ENCODE results near the gene MAP2K2.

MAP2K2 gene

DNA sequence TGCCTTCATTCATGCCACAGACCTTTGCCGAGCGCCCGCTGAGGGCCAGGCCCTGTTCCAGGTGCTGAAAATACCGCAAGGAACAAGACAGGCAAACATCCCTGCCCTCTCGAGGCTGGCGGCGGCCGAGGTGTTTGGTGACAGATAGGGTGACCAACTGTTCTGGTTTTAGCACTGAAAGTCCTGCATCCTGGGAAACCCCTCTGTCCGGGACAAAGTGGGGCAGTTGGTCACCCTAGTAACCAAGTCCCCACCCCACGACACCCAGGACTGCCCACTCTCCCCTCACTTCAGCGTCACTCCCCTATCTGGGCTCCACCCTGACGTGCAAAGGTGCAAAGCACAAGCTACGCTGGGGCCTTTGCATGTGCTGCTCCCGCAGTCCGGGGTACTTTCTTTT lies 74.5 kb downstream of the MAP2K2 start (continued):
- TF ChIP-seq, protein P1, sequence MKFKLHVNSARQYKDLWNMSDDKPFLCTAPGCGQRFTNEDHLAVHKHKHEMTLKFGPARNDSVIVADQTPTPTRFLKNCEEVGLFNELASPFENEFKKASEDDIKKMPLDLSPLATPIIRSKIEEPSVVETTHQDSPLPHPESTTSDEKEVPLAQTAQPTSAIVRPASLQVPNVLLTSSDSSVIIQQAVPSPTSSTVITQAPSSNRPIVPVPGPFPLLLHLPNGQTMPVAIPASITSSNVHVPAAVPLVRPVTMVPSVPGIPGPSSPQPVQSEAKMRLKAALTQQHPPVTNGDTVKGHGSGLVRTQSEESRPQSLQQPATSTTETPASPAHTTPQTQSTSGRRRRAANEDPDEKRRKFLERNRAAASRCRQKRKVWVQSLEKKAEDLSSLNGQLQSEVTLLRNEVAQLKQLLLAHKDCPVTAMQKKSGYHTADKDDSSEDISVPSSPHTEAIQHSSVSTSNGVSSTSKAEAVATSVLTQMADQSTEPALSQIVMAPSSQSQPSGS (tag by site-specific recombination; IDR thresholded peaks at IDR 0.05; ENCODE audit: low read depth), result no peak
- TF ChIP-seq, protein P2, sequence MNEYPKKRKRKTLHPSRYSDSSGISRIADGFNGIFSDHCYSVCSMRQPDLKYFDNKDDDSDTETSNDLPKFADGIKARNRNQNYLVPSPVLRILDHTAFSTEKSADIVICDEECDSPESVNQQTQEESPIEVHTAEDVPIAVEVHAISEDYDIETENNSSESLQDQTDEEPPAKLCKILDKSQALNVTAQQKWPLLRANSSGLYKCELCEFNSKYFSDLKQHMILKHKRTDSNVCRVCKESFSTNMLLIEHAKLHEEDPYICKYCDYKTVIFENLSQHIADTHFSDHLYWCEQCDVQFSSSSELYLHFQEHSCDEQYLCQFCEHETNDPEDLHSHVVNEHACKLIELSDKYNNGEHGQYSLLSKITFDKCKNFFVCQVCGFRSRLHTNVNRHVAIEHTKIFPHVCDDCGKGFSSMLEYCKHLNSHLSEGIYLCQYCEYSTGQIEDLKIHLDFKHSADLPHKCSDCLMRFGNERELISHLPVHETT (tag by site-specific recombination; IDR thresholded peaks at IDR 0.05), result no peak
- TF ChIP-seq ZNF600 (tag by site-specific recombination; IDR thresholded peaks at IDR 0.05) (0 out of 2 replicates have a peak, but pooled peaks have one; percentile 41), ZNF302 (tag by site-specific recombination; IDR thresholded peaks at IDR 0.05; ENCODE audit: low read depth) (no peak), ZNF2 (tag by site-specific recombination; IDR thresholded peaks at IDR 0.05) (no peak), MEIS1 (CRISPR knock-in tag; IDR thresholded peaks at IDR 0.05; ENCODE audit: borderline replicate concordance) (no peak), ZIC2 (tag by site-specific recombination; IDR thresholded peaks at IDR 0.05) (no peak), PRDM1 (tag by site-specific recombination; IDR thresholded peaks at IDR 0.05) (no peak), ZNF843 (tag by site-specific recombination; IDR thresholded peaks at IDR 0.05) (no peak), ZNF629 (tag by site-specific recombination; IDR thresholded peaks at IDR 0.05) (no peak), ZNF391 (tag by site-specific recombination; IDR thresholded peaks at IDR 0.05; ENCODE audit: borderline replicate concordance, low read depth) (no peak)
- TF ChIP-seq, protein P3, sequence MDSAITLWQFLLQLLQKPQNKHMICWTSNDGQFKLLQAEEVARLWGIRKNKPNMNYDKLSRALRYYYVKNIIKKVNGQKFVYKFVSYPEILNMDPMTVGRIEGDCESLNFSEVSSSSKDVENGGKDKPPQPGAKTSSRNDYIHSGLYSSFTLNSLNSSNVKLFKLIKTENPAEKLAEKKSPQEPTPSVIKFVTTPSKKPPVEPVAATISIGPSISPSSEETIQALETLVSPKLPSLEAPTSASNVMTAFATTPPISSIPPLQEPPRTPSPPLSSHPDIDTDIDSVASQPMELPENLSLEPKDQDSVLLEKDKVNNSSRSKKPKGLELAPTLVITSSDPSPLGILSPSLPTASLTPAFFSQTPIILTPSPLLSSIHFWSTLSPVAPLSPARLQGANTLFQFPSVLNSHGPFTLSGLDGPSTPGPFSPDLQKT (IDR thresholded peaks at IDR 0.05; ENCODE audit: borderline replicate concordance, low read depth, low read length), result no peak
- TF ChIP-seq, protein P4, sequence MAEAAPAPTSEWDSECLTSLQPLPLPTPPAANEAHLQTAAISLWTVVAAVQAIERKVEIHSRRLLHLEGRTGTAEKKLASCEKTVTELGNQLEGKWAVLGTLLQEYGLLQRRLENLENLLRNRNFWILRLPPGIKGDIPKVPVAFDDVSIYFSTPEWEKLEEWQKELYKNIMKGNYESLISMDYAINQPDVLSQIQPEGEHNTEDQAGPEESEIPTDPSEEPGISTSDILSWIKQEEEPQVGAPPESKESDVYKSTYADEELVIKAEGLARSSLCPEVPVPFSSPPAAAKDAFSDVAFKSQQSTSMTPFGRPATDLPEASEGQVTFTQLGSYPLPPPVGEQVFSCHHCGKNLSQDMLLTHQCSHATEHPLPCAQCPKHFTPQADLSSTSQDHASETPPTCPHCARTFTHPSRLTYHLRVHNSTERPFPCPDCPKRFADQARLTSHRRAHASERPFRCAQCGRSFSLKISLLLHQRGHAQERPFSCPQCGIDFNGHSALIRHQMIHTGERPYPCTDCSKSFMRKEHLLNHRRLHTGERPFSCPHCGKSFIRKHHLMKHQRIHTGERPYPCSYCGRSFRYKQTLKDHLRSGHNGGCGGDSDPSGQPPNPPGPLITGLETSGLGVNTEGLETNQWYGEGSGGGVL (tag by site-specific recombination; IDR thresholded peaks at IDR 0.05), result no peak

DNA sequence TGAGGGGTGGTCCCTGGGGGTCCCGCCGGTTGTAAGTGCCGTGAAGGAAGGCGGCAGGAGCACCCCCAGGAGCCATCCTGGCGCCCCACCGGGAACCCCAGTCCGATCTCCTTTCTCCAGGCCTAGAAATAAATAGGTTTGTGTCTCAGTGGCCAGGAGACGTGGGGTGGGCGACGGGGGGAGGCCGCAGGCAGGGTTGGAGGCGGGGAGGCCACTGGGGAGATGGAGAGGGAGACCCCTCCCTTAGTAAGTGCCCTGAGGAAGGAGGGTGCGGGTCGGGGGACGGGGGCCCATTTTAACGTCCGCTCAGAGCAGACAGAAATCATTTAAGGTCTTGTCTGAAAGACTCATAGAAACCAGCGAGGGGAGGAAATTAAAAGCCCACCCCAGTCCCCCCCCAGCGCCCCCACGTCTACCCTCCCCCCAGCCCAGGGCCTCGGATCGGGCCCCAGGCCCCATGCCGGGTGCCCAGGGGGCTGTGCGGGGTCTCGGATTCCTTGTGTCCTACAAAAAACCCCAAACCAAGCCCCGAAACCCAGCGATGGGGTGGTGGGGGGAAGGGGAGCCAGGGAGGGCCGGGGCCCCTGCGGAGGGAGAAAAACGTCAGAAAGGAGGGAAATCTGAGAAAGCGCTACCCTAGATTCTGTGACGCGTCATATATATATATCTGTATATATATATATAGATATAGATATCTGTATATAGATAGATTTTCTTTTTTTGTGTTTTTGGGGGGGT lies 76.8 kb downstream of the MAP2K2 start:
- ChIA-PET POLR2A (no interaction called here), CTCF (no interaction called here)
- TF ChIP-seq ZNF529 (tag by site-specific recombination; IDR thresholded peaks at IDR 0.05; ENCODE audit: insufficient replicate concordance) (no peak), ZBTB21 (tag by site-specific recombination; IDR thresholded peaks at IDR 0.05) (no peak), ZNF133 (tag by site-specific recombination; IDR thresholded peaks at IDR 0.05) (no peak), GFI1B (tag by site-specific recombination; IDR thresholded peaks at IDR 0.05) (no peak), ZNF292 (tag by site-specific recombination; IDR thresholded peaks at IDR 0.05; ENCODE audit: borderline replicate concordance, low read depth) (no peak)
- TF ChIP-seq, protein P5, sequence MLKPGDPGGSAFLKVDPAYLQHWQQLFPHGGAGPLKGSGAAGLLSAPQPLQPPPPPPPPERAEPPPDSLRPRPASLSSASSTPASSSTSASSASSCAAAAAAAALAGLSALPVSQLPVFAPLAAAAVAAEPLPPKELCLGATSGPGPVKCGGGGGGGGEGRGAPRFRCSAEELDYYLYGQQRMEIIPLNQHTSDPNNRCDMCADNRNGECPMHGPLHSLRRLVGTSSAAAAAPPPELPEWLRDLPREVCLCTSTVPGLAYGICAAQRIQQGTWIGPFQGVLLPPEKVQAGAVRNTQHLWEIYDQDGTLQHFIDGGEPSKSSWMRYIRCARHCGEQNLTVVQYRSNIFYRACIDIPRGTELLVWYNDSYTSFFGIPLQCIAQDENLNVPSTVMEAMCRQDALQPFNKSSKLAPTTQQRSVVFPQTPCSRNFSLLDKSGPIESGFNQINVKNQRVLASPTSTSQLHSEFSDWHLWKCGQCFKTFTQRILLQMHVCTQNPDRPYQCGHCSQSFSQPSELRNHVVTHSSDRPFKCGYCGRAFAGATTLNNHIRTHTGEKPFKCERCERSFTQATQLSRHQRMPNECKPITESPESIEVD (tag by site-specific recombination; IDR thresholded peaks at IDR 0.05), result no peak
- TF ChIP-seq, protein P3 (IDR thresholded peaks at IDR 0.05; ENCODE audit: borderline replicate concordance, low read depth, low read length), result no peak
- TF ChIP-seq, protein P6, sequence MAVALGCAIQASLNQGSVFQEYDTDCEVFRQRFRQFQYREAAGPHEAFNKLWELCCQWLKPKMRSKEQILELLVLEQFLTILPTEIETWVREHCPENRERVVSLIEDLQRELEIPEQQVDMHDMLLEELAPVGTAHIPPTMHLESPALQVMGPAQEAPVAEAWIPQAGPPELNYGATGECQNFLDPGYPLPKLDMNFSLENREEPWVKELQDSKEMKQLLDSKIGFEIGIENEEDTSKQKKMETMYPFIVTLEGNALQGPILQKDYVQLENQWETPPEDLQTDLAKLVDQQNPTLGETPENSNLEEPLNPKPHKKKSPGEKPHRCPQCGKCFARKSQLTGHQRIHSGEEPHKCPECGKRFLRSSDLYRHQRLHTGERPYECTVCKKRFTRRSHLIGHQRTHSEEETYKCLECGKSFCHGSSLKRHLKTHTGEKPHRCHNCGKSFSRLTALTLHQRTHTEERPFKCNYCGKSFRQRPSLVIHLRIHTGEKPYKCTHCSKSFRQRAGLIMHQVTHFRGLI (tag by site-specific recombination; IDR thresholded peaks at IDR 0.05), result no peak
- Histone ChIP-seq H3K4me1 (ENCODE audit: control insufficient read depth, insufficient read depth, low read length) (no peaks in the 10 kb centered on the region), H3K27ac (ENCODE audit: extremely low read depth, low read depth, low read length) (no peak overlapping the region), H3K9me3 (ENCODE audit: control insufficient read depth, insufficient read depth, low read depth, low read length) (no peaks in the 10 kb centered on the region), H3K36me3 (ENCODE audit: control insufficient read depth in 2 of 2, insufficient read depth in 1 of 2, low read length in 2 of 2) (peaks cover 10 to 37% of the 10 kb centered on the region in 2 experiments; a peak in 2 of 3 replicates), H3K4me3 (ENCODE audit: low read depth, low read length) (no peak overlapping the region)

Measured in HEK293 (cell line).